DMS153 treated with DMSO at 0.1 percent for 48 hours (cell line): ENCODE data around the gene XDH.

ENCODE experiments used
- DNase-seq: peaks from one replicate; lab custom pipeline; 2025; ENCODE audit not compliant: unreplicated experiment; lab: John Stamatoyannopoulos, UW

XDH gene

DNA sequence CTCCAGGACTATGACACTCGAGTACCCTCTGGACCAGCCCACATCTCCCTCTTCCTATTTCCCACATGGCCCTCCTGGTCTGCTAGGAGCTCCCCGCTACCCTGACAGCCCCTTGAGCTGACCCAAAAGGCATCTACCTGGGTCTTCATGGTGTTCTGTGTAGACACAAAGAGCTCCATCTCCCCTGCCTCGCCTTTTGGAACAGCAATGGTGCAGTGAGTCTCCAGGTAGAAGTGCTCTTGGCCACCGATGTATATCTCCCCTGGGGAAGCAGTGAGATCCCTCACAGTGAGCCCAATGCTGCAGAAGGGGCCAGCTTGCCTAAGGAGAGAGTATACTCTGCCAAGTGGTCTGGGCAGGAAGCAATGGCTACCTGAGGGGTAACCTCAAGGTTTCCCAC lies 47.8 kb downstream of the XDH start:
- no peak for DNase-seq

GRCh38 chr2:31365834-31366505 lies 48.6 kb downstream of the XDH start:
- DNase-seq, result no peak

- DNase-seq, result no peak
These were observed 49.2 kb downstream of the XDH start for GRCh38 chr2:31365348-31365747.

GRCh38 chr2:31363956-31364750 lies 50.4 kb downstream of the XDH start:
- no peak for DNase-seq

DNA sequence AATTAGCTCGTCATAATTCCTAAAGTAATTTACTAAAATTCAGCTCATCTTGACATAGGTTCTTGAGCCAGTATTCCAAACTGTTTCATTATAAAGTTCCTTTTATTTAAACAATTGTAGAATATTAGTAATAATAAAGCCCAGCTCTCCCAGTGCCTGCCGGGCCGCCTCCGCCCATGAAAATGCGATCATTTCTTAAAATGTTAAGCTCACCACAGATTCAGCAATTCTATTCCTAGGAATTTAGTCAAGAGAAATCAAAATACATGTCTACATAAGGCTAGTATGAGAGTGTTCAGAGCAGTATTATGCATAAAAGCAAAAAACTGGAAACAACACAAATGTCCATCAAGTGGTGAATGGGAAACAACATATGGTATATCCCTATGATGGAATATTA lies 52.0 kb downstream of the XDH start:
- no peak for DNase-seq

DNA sequence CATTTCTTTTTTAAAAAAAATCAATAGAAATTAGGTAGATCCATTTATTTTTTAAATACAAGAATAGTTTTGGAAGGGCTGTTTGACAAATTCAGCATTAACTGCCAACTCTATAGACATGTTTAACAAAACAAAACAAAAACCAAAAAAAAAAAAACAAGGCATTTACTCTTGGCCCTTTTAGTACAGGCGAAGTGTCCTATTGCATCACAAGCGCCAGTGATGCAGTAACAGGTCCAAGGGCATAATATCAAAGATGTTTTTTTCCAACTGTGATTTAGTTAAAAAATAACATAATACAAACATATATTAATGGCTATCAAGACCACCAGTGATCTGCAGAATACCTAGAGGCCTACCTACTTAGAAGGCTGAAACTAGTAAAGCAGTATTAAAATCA lies 55.3 kb downstream of the XDH start:
- DNase-seq, result no peak

- DNase-seq, result no peak
These were observed 59.7 kb downstream of the XDH start for GRCh38 chr2:31354837-31355236.

- DNase-seq, result no peak
These were observed 61.4 kb downstream of the XDH start for GRCh38 chr2:31353179-31353578.

DNA sequence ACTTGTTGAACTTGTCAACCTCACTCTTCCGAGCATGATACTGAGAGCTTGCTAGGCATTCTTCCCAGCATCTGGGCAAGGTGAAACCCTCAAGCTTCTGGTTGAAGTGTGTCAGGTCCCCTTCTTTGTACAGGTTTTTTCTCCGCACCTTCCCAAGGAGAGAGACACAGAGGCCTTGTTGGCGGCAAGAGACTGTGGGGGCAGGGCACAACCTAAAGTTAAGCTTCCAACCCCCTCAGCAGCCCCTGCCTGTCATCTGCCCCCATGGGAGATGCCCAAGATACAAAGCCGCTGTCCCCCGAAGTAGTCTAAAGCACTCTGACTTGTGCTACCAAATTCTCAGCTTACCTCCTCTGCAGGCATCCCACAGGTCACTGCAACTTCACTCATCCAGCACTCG lies 64.9 kb downstream of the XDH start:
- DNase-seq, result no peak

DNA sequence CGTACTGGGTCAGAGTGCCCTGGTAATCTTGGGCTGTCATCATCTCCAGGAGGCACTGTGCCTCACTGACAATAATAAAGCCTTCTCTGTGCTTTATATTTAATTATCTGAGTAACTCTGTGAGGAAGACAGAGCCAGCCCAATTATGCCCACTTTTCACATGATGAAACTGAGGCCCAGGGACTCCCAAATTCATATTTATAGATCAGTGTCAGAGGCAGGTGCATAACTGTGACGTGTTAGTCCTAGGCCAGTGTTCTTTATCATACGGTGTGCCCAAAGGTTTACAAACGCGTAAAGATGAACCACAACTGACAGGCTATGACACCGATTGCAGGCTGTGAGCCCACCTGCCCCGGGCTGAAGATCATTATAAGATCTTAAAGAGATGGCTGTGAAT lies 65.4 kb downstream of the XDH start:
- DNase-seq, result no peak

DNA sequence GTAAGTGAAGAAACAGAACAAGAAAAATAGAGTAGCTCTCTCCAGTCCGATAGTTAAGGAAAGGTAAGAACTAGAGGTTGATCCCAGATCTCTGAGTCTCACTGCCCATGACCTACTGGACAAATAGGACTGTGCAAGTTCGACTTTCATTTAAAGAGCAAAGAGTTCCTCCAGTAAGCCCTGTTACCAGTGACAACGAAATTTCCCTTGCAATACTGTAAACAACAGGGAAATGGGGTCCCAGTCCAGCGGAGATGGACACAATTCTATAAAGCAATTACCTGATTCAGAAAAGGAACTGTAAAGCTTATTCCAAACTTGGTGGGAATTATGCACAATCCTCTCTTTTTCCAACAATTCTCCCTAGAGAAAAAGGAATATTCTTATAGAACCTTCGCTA lies 65.9 kb downstream of the XDH start:
- no peak for DNase-seq

DNA sequence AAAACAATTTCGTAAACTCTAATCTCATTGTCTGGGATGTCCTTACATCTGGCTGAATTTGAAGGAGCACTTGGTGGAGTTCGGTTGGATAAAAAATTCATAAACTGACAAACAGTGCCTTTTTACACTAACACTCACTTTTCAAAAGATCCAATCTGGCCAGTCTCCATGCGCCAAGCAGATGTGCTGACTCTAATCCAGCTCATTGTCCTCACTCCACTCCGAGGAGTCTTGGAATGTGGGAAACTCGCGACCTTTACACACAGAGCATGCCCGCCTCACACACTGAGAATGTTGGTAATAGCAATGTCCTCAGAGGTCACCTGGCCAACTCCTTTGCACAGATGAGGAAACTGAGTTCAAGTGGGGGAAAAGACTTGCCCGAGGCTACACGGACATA lies 66.8 kb downstream of the XDH start:
- no peak for DNase-seq

DNA sequence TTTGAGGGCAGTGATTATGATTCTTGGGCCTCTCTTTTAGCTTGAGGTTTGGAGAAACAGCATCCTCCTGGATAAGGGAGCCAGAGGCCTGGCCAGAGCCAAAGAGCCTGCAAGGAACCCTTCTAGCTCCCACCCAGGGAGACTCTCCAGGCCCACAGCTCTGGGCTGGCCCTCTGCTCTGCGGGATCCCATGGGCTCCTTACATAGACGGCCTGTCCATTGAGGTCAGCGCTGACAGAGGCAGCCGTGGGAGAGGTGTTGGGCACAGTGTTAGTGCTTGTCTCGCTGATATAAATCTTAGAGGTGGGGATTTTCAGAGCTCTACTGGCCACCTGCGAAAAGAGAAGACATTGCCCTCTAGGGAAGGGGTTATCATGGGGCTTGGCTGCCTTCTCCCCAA lies 67.2 kb downstream of the XDH start:
- DNase-seq, result no peak

DNA sequence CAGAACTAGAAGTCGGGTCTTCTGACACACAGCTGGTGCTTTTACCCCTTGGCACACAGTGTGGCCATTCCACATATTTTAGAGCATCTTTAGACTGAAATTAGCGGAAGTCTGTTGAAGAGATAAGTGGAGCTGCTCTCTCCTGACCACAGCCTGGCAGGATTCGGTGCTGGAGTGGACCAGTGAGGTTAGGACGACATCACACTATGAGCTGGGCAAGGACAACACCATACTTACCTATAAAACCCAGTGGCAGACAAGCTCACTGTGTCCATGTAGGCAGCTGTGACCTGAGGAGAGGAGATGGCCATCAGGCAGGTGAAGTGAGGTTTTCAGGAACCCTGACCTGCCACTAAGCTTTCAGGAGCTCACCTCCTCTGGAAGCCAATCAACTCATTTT lies 70.1 kb downstream of the XDH start:
- DNase-seq, result no peak

DNA sequence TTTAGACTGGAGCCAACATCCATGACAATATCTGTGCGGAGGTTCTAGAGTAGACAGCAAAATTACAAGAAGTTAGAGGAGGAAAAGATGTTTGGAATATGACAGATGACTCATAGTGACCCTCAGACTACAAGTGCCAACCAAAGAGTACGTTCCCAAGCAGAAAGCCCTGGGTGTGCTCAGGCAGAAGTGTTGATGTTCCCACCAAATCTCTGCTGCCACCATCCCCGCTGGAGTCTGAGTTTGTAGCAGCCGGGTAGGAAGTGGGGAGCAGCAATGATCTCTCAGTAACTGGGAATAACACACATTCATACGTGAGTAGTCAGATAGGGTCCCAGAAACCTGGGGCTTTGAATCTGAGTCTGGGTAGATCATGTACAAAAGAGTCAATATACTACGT lies 73.2 kb downstream of the XDH start:
- no peak for DNase-seq

DNA sequence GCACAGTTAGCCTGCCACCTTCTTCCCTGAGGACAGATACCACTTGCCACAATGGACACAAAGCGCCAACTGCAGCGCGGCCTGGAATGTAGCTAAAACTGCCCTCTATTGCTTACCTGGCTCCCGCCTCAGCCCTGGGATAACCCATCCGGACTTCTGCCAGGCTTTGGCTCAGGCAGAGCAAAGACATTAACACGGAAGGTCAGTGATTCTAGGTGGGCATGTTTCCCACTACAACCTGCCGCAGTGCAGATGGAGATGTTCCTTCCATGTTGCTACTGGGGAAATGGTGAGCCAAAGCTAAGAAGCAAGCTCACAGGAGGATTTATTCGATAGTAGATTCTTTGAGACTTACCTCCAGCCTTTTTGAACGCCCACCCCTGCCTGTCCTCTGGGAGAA lies 74.8 kb downstream of the XDH start:
- no peak for DNase-seq

DNA sequence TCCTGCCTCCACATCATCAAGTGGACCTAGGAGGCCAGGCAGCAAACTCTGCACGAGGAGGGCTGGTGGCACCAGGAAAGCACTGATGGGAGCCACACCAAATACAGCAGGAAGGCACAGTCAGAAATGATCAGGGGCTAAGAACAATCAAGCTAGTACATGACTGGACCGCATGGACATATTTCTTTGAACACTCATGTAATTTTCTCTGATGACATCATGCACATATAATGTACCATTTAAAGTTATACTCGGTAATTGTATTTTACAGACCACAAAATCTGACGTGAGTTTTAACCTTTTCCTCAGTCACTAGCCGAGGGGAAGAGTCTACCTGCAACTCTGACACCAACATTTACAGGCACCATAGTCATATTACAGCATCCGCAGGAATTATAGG lies 76.7 kb downstream of the XDH start:
- no peak for DNase-seq

DNA sequence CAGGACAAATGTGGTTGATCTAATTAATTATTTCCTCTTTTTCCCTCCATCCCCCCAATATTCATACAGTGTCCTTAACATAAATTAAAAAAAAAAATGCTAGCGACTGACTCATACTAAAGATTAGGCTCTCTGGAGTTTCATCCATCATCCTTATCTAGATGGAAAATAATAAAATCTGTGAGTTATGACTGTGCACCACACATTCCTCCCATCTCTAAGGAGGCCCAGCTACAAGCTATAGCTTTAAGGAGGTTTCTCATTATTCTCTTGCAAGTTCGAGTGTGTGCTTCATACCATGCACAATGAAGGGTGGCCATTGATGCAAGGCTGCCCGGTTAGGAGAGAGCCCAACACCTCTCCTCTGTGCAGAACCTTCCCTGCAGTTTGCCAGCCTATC lies 77.3 kb downstream of the XDH start:
- DNase-seq, result no peak

GRCh38 chr2:31335921-31336585 lies 78.5 kb downstream of the XDH start:
- no peak for DNase-seq

GRCh38 chr2:31334311-31335026 lies 80.1 kb downstream of the XDH start:
- DNase-seq, result no peak

GRCh38 chr2:31333527-31334183 lies 80.9 kb downstream of the XDH start:
- DNase-seq, result peak; percentile 72
